Activated T-cell treated with anti-CD3 and anti-CD28 coated beads for 4 hours (primary cell): ENCODE measurements around the gene ATXN3L.

Source experiments
- DNase-seq: peaks from one replicate; pipeline ENCODE4 v3.0.0-alpha.2; 2020

ATXN3L gene

DNA sequence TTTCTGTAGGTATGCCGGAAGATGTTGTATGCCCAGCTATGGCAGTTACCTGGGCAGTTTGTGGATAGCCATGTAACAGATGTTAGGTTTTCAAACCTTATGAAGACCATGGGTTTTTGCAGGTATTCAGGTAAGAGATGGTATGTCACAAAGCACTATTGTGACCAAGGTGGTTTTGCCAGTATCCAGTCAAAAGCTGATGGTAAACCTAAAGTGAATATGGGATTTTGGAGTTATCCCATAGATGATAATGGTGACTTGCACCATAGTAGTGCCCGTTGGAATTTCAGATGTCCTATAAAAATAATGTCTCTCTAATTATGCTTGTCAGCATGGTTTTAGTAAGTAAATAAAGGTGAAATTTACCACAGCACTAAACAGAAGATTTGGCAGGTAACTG, at the start of gene ATXN3L:
Gene ATXN3L (minus strand): TSS at position 101 of the 400 bp plus-strand sequence. CDS start 119 bp downstream, outside the sequence.
- no peak for DNase-seq

GRCh38 chrX:13369256-13370030, 49.6 kb upstream of the ATXN3L start:
- no peak for DNase-seq

DNA sequence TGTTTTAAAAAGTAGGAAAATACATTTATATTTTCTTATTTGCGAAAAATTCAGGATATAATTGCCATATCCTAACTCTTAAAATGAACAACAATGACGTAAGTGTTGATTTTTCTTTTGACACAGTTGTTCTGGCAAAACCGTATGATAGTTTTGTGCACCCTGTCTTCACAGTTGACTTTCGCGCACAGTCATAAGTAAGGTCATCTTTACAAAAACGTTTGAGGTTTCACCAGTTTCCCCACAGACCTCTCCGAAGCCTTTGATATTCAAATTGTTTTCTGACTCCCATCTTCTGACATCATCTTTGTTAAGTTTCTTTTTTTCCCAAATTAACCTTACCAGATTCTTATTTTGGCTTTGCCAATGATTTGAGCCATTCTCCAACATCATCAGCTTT, 48.1 kb upstream of the ATXN3L start:
- DNase-seq = no peak

DNA sequence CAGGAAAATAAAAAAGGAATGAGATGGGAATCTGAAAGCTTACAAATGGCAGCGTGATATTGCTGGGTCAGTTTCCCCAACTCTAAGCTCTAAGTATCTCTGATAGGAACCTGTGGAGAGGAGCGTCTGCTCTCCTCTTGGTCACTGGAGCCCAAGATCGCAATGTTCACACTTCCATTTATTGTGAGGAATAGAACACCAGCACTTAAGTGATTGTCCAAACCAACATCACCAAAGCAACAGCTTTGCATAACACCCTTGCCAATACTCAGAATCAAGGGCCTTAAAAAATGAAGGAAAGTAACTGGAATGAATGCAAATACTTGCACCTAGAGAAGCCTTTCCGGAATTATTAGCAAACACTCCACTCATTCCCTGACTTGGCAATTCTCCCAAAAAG, 46.8 kb upstream of the ATXN3L start:
- DNase-seq = no peak

DNA sequence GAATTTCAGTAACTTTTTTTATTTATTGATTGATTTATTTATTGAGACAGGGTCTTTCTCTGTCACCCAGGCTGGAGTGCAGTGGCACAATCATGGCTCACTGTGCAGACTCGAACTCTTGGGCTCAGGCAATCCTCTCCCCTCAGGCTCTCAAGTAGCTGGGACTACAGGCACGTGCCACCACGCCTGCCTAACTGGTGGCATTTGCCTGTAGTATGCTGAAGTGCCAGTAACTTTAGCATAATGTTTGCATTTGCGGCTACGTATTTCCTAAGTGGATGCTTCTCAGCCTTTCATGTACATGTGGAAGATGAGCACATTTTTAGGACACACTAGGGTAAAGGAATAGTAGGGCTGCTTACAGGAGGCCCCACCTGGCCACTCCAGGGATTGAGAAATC, 45.3 kb upstream of the ATXN3L start:
- no peak for DNase-seq

- DNase-seq = no peak
These were observed 44.5 kb upstream of the ATXN3L start for GRCh38 chrX:13364230-13364857.

- no peak for DNase-seq
These were observed 40.3 kb upstream of the ATXN3L start for GRCh38 chrX:13360146-13360545.

DNA sequence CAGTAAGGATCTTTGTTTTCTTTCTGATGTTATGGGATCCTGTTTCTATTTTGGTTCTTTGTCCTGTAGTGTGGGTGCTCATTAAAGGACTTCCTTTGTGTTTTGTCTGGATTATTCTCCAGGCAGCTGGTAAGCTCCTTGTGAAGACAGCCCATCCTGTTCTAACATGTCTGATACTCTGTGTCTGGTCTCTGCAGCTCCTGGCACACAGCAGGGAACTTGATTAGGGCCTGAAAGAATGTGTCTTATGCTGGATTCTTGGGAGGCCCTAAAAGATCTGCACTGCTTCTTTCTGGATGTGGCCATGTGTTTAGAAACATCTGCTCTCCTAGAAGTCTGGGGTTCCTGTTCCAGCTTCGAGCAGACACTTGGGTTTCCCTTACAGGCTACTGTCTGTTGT, 38.1 kb upstream of the ATXN3L start:
- DNase-seq = no peak

DNA sequence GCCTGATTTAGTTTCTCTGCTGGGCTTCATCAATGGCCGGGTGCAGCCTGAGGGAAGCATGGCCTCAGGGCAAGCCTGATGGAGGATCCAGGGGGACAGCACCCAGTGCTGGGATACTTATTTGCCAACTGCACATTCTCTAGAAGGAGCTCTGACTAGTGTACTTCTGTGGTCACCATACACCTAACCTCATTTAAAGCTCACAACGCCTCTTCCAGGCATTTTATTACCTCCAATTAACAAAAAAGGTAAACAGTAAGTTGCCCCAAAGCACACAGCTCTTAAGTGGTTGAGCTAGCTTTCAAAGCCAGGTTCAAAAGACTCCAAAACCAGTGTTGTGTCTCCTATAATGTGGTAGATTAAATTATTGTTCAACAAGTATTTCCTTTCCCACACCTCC, 26.8 kb upstream of the ATXN3L start:
- no peak for DNase-seq

GRCh38 chrX:13345438-13345837, 25.6 kb upstream of the ATXN3L start:
- DNase-seq = no peak

DNA sequence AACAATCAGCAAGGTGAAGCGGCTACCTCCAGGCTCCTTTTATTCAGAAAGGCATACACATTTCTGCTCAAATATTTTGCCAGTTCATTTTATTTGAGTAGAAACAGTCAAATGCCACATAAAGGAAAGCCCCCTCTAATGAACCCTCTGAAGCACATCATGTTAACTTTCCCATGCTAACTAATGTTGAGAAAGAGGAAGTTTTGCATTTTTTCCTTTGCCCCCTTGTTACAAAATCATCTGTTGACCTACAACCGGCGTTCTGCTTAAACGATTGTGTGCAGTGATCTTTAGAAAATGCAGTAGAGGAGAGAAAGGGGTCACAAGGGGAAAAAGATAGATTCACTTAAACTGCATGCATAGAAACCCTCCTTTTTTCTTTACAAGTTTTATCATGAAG, 25.2 kb upstream of the ATXN3L start:
- no peak for DNase-seq

DNA sequence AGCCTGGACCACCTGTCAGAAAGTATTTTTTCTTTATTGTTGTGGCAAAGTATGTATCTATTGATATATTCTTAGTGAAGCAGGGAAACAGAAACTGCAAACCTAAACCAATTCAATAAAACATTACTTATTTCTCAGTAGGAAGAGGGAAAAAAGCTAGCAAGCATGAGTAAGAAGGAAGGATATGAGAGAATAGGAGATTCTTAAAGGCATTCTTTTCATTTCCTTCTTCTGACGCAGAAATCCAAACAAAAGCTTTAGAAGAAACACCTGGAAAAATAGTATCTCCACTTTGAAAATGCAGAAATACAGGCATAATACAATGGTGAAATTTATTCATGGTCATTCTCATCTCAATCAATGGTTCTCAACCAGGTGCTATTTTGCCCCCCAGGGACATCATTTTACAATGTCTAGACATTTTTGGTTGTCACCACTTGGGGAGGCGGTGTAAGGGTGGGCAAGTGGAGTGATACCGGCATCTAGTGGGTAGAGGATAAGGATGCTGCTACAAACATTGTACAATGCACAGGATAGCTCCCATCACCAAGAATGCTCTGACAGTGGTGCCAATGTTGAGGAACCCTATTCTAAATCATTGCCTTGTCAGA, 21.7 kb upstream of the ATXN3L start:
- no peak for DNase-seq

GRCh38 chrX:13340182-13340791, 20.4 kb upstream of the ATXN3L start:
- DNase-seq = no peak

GRCh38 chrX:13339607-13340006, 19.8 kb upstream of the ATXN3L start:
- no peak for DNase-seq

DNA sequence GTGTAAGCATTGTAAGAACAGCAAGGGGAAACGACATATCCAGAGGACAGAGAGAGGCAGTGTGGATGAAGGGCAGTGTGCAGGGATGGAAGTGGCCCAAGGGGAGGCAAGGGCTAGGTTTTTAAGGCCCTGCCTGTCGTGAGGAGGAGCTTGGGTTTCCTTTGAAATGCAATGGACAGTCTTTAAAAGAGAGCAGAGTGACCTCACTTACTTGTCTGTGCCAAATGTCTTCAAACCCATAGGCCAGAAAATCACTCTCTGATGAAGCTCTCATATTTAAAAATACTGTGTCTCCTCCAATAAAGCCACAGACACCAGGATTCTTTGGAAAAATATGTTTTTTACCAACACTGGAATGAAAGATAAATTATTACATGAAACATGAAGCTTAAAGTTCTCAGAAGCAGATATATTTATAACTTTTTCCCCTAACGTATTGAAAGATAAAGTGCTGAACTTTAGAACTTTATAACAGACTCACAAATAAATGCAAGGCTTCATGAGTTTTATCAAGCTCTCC, 19.2 kb upstream of the ATXN3L start:
- no peak for DNase-seq

DNA sequence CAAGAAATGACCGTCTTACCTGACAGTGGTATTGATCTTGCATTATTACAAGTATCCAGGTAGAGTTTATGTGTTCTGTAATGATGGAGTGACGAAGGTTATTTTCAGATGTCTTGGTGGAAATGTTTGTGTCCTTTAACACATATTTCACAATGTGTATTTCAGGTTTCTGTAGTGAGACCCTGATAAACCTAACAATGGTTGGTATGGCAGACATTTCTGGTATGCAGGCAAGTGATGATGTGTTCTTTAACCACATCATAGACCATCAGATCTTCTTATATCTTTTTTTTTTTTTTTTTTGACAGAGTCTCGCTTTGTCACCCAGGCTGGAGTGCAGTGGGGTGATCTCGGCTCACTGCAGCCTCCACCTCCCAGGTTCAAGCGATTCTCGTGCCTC, 14.6 kb upstream of the ATXN3L start:
- DNase-seq = no peak

DNA sequence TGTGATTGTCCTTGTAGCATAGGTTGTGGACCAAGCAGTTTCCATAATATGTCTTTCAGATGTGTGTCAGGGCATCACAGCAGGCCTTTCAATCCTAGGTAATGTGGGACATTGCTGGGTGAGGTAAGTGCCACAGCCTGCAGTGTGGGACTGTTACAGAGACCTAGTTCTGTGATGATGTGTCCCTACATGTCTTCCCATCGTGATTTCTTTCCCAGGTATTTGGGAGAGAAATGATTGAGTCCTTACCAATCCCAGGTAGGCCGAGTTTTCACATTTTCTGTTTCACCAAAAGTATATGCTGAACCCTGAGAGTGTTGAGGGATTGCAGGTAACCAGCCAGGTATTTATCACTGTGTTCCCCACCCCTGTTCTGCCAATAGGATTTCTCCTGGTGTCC, 10.6 kb upstream of the ATXN3L start:
- DNase-seq = no peak

DNA sequence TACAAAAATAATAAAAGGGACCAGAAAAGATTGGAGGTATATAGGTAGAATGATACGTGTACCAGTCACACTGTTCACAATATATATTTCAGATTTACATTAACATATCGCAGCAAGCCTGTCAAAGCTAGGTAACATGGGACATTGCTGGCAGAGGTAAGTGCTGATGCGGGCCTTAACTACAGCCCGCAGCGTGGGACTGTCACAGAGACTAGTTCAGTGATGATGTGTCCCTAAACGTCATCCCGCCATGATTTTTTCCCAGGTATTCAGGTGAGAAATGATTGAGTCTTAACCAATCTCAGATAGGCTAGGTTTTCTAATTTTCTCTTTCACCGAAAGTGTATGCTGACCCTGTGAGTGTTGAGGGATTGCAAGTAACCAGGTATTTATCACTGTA, 7.8 kb upstream of the ATXN3L start:
- DNase-seq = no peak

GRCh38 chrX:13323241-13323640, 3.4 kb upstream of the ATXN3L start:
- DNase-seq = no peak

GRCh38 chrX:13317366-13317765, 2.5 kb downstream of the ATXN3L start:
- DNase-seq = no peak

- DNase-seq = no peak
These were observed 8.3 kb downstream of the ATXN3L start for GRCh38 chrX:13311560-13311959.

DNA sequence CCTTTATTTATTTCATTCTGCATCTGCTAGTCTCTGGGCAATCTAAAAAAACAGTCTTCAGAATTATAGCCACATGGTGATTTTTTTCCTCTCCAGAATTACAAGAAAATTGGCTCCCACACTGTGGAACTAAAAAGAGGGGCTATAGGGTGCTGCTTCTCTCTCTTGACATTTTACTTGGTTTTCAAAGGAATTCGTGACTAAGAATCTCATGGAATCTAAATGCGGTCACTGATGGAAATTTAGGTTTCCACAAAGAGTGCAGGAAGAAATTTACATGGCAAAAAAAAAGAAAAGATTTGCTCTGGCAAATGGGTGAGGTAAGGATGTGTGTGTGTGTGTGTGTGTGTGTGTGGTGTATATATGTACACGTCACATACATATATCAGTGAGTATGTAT, 10.2 kb downstream of the ATXN3L start:
- no peak for DNase-seq

DNA sequence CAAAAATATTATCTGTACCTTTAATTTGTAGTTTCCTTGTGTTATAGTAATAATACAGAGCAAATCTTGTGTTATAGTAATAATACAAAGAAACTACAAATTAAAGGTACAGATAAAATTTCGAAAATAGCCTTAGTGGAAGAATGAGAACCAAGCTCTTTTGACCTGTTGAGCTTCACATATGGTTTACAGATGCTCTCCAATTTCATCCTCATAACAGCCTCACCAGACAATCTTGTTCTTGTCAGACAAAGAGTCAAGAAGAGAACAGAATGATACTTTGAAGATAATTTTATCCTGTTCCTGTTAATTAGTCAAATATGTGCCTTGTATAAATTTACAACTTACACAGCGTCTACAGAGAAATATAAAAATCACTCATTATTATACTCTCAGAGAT, 12.8 kb downstream of the ATXN3L start:
- no peak for DNase-seq

DNA sequence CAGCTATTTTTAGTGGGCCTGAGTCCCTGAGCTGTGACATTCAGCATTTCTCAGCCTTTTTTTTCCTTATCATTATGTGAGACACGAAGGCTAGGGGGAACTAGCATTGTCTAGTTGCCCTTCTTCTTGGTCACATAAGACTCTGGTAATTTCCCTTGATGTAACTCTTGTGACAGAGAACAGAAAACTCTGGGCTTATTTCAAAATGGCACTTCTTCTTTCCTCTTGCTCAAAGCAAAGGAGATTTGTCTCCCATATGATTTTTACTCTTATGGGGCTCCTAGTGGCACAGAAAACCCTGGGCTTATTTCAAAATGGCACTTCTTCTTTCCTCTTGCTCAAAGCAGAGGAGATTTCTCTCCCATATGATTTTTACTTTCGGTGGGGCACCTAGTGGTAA, 14.7 kb downstream of the ATXN3L start:
- no peak for DNase-seq
